ENCODE data around the gene GSTT2.
A peak's percentile ranks its signal among the peaks of the same experiment; 100 is the strongest.
"Not testable (repeated sequence)": the region's sequence is repeated elsewhere in the genome, so short reads cannot be mapped to it uniquely, and the experiment has no call there.

The GSTT2 gene

DNA sequence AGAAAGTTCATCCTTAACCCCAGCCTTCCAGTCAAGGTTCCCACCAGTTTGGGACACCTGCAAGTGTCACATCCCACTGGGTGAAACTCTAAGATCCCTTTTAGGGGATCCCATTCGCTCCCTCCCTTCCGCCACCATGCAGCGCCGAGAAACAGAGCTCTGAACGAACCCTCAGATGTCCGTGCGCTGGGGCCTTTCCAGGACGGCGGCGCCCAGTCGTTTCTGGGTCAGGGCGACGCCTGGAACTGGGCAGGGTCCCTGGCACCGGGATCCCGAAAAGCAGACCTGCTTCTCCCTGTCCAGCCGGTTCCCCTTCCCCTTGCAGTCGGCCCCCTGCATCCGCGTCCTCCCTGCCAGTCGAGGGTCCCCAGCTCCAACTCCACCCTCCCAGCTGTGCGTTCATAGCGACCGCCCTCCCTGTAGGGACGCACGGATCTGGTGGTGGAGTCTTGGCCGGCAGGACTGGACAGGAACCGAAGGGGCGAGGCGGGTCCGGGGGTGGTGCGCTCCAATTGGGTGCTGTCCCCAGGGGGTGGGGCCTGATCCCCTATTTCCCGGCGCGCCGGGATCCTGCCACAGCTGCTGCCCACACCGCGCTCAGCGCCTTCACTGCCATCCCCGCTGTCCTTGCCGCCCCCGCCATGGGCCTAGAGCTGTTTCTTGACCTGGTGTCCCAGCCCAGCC lies at the start of gene GSTT2:
Gene GSTT2 (plus strand): TSS at position 578 of the 684 bp plus-strand sequence.
- not testable (repeated sequence) for DNase-seq (ENCODE audit: low read depth)

GRCh38 chr22:23938328-23939016 lies 41.5 kb upstream of the GSTT2 start:
- DNase-seq (ENCODE audit: low read depth), result no peak

- no peak for DNase-seq (ENCODE audit: low read depth)
Measured at GRCh38 chr22:23939017-23939357, 40.9 kb upstream of the GSTT2 start.

DNA sequence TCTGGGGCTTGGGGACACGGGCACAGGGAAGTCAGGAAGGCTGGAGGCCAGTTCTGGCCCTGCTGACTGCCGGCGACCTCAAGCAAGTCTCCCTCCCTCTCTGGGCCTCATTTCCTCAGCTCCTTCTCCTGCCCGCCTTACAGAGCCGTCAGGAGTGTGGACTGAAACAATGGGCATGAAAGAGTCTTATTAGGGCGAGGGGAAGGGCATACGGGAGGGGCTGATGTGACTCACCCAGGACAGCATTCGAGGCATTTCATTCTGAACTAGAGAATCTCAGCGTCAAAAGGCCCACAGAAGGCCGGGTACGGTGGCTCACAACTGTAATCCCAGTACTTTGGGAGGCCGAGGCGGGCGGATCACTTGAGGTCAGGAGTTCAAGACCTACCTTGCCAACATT lies 39.8 kb upstream of the GSTT2 start:
- not testable (repeated sequence) for DNase-seq (ENCODE audit: low read depth)

GRCh38 chr22:23947391-23947790 lies 32.5 kb upstream of the GSTT2 start:
- not testable (repeated sequence) for DNase-seq (ENCODE audit: low read depth)

DNA sequence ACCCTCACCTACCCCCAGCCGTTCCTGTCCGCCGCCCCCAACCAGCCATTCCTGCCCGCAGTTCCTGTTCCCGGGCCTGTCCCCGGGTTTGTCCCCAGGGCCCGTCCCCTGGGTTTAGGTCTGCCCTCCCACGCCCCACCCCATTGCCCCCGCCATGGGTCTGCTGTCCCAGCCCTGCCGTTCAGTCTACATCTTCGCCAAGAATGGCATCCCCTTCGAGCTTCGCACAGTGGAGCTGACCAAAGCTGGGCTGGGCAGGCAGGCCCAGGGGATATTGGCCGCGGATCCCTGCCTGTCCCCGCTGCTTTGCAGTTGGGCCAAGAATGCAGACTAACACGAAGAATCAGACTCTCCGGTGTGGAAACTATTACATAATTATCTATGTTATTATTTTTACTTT lies 30.2 kb upstream of the GSTT2 start:
- DNase-seq (ENCODE audit: low read depth), result not testable (repeated sequence)

DNA sequence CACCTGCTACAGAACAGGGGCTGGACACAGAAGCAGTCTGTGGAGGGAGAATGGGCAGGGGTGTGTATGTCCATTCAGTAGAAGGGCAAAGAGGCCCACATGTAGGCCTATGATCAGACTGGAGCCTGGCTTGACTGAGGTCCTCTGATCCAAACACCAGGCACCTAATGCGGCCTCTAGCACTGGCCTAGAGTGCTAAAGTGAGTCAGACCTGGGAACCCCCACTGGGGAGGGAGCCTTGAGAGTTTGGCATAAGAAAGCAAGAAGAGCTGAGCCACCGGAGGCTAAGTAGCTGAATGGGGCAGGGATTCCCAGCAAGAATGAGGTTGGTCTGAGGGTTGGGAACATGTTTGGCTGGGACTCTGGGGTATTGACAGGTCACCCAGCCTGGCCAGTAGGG lies 28.6 kb upstream of the GSTT2 start:
- DNase-seq (ENCODE audit: low read depth), result not testable (repeated sequence)

DNA sequence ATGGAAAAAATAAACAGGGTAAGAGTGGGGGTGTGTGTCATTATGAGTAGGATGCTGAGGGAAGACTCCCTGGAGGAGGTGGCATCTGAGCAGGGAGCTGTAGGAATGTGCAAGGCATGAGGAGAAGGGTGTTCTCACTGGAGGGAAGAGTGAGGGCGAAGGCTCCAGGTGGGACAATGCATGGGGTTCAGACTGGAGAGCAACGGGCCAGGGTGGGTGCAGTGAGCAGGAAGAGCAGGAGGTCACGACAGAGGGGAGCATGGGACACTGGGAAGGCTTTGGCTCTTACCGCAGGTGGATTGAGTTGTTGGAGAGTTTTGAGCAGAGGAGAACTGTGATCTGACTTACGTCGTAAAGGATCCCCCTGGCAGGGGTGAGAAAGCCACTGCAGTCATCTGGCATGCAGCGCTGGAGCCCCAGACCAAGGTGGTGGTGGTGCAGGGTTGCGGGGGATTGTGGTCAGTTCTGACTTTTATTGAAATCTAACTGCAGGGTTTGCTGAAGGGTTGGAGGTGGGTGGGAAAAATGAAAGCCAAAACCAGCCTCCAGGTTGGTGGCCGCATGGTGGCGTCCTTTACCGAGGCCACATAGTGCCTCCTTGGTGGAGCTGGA lies 27.0 kb upstream of the GSTT2 start:
- not testable (repeated sequence) for DNase-seq (ENCODE audit: low read depth)

GRCh38 chr22:23953485-23953884 lies 26.4 kb upstream of the GSTT2 start:
- not testable (repeated sequence) for DNase-seq (ENCODE audit: low read depth)

DNA sequence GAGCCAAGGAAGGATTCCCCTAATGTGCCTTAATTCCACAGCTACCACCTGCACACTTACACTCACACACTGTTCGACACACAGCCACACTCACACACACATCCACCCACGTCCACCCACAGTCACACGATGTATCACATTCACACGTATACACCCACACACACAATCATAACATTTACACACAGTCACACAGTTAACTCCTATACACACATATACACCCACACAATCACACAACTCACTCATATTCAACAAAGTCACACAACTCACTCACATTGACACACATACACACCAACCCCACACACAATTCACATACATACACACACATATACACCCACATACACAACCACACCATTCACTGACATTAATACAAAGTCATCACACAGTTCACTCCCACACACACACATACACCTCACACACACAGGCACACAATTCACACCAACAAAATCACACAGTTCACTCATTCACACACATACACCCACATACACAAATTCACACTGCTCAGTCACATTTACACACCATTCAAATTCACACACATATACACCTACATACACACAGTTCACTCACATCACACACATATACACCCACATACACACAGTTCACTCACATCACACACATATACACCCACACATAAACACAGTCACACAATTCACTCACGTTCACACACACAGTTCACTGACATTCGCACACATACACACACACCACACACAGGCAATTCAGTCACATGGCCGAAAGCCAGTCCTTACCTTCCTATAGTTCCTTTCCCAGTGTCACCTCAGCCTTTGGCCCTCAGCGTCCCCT lies 25.5 kb upstream of the GSTT2 start:
- not testable (repeated sequence) for DNase-seq (ENCODE audit: low read depth)

DNA sequence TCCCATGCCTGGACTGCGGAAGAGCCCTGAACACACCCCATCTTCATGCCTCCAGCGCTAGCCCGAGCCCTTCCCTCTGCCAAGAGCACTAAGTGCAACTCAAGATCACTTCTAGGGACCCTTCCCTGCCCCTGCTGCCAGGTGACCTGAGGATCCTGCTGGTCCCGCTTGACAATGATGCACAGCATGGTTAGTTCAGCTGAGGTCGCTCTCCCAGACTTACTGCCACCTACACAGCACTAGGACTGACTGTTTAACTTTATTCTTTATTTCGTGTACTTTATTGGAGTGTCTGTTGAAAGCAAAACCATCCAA lies 25.0 kb upstream of the GSTT2 start:
- DNase-seq (ENCODE audit: low read depth), result not testable (repeated sequence)

DNA sequence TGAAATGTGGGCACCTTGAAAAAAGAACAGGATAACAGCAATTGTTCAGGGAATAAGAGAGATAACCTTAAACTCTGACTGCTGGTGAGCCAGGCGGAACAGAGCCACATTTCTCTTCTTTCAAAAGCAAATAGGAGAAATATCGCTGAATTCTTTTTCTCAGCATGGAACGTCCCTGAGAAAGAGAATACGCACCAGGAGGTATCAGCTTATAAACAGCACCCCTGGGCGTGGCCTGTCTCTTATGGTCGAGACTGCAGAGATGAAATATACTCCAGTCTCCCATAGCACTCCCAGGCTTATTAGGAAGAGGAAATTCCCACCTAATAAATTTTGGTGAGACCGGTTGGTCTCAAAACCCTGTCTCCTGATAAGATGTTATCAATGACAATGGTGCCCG lies 24.0 kb upstream of the GSTT2 start:
- not testable (repeated sequence) for DNase-seq (ENCODE audit: low read depth)

- DNase-seq (ENCODE audit: low read depth), result peak; percentile 5
Measured at GRCh38 chr22:23956301-23956900, 23.5 kb upstream of the GSTT2 start.

GRCh38 chr22:23961084-23961771 lies 18.7 kb upstream of the GSTT2 start, which contains the start of gene GSTT2B:
GSTT2B (minus strand) TSS chr22:23961195; CDS start chr22:23961131, 64 bp downstream.
- DNase-seq (ENCODE audit: low read depth), result not testable (repeated sequence)

DNA sequence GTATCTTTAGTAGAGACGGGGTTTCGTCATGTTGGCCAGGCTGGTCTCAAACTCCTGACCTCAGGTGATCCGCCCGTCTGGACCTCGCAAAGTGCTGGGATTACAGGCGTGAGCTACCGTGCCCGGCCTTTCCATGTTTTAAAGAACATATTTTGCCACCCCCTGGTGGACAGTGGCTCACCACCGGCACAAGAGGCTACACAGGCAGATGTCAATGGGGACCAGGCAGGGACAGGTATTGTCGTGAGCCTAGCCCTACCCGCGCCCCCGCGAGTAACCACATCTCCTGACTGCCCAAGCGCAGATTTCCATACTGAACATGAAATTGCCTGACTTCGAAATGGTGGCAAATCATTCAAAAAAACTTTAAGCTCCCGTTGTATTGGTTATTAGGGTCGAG lies 13.8 kb upstream of the GSTT2 start:
- not testable (repeated sequence) for DNase-seq (ENCODE audit: low read depth)

DNA sequence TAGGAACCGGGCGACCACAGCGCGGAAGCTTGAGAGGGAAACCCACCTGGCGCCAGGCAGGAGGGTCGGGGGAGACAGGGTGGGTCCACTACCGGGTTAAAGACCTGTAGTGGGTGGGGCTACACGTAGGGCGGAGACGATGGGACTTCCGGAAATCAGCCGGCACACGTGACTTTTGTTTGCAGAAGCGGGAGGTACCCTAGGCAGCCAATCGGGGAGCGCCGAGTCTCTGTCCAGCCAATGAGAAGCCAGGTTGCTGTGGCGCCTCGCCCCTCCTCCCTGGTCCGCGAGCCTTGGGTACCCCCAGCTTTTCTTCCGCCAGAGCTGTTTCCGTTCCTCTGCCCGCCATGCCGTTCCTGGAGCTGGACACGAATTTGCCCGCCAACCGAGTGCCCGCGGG lies 13.4 kb upstream of the GSTT2 start, which contains the start of gene DDTL:
Gene DDTL (plus strand): TSS at position 321 of the 400 bp plus-strand sequence. CDS start 27 bp downstream, at position 348.
- DNase-seq (ENCODE audit: low read depth), result not testable (repeated sequence)

DNA sequence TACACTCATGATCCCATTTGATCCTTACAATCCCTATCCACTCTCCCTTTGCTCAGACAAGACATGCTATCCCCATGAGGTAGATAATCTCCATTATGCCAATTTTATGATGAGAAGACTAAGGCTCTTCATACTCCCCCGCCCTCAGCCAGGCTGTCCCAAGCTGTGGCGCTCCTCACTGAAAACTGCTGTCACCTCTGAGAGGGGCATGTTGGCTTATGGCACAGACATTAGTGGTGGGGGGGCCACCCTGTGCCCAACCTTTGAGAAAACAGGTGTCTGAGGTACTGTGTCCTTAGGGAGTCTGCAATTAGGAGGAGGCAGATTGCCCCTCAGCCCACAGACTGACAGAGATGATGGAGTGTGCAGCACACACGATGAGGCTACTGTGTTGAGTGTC lies 10.9 kb upstream of the GSTT2 start:
- no peak for DNase-seq (ENCODE audit: low read depth)

DNA sequence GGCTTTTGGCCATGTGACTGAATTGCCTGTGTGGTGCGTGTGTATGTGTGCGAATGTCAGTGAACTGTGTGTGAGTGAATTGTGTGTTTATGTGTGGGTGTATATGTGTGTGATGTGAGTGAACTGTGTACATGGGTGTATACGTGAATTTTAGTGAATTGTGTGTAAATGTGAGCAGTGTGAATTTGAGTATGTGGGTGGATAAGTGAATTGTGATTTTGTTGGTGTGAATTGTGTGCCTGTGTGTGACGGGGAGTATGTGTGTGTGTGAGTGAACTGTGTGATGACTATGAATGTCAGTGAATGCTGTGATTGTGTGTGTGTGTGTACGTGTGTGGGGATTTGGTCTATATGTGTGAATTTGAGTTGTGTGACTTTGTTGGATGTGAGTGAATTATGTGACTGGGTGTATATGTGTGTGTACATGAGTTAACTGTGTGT lies 9.7 kb upstream of the GSTT2 start:
- DNase-seq (ENCODE audit: low read depth), result no peak

DNA sequence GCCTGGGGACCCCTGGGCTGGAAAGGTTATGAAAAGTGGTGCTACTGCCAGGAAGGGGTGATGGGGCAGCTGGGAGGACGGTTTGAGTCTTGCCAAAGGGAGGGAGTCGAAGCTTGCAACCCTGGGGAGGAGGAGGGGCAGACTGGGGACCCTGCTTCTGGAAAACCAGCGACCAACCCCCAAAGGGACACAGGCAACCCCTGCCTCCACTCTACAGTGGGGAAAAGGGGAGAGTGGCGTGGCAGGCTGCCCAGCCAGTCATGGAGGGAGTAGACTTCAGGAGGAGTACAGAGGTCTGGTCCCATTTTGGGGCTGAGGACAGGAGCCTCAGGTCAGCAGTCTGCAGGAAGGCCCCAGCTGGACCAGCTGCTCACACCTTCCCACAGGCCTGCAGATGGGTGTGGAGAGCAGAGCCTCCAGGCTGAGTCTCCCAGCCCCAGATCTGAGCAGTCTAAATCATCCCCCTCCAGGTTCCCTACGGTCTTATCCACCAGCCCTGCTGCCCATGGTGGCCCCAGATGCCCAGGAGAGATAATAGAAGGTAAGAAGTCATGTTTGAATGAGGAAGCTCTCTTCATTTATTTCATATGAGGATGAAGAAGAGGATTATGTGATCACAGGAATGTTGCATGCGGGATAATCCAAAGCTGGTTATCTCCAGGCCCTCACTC lies 9.0 kb upstream of the GSTT2 start:
- DNase-seq (ENCODE audit: low read depth), result no peak

DNA sequence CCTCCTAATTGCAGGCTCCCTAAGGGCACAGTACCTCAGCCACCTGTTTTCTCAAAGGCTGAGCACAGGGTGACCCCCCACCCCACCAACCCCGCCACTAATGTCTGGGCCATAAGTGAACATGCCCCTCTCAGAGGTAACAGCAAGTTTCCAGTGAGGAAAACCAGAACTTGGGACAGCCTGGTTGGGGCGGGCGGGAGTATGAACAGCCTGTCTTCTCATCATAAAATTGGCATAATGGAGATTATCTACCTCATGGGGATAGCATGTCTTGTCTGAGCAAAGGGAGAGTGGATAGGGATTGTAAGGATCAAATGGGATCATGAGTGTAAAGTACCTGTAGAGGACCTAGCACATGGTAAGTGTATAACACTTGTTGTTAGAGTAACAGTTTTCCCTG lies 8.0 kb upstream of the GSTT2 start:
- not testable (repeated sequence) for DNase-seq (ENCODE audit: low read depth)

DNA sequence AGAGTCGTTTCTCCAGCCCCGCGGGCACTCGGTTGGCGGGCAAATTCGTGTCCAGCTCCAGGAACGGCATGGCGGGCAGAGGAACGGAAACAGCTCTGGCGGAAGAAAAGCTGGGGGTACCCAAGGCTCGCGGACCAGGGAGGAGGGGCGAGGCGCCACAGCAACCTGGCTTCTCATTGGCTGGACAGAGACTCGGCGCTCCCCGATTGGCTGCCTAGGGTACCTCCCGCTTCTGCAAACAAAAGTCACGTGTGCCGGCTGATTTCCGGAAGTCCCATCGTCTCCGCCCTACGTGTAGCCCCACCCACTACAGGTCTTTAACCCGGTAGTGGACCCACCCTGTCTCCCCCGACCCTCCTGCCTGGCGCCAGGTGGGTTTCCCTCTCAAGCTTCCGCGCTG lies 5.6 kb upstream of the GSTT2 start, which contains the start of gene DDT:
Gene DDT (minus strand): TSS at position 97 of the 400 bp plus-strand sequence. CDS start 27 bp downstream, at position 70.
- DNase-seq (ENCODE audit: low read depth), result not testable (repeated sequence)

Data from non-pigmented ciliary epithelial cell (primary cell).